GM12873 (cell line): ENCODE results near the gene CHDH.

ENCODE experiments used
- TF ChIP-seq, protein P1 (sequence below): IDR thresholded peaks from 2 replicates; pipeline ENCODE4 v1.5.1; 2012; ENCODE audit warnings: low read depth, mild to moderate bottlenecking, moderate library complexity, low read length, control low read depth; ENCODE audit not compliant: insufficient read depth; ENCODE audit errors: missing control alignments

The CHDH gene

DNA sequence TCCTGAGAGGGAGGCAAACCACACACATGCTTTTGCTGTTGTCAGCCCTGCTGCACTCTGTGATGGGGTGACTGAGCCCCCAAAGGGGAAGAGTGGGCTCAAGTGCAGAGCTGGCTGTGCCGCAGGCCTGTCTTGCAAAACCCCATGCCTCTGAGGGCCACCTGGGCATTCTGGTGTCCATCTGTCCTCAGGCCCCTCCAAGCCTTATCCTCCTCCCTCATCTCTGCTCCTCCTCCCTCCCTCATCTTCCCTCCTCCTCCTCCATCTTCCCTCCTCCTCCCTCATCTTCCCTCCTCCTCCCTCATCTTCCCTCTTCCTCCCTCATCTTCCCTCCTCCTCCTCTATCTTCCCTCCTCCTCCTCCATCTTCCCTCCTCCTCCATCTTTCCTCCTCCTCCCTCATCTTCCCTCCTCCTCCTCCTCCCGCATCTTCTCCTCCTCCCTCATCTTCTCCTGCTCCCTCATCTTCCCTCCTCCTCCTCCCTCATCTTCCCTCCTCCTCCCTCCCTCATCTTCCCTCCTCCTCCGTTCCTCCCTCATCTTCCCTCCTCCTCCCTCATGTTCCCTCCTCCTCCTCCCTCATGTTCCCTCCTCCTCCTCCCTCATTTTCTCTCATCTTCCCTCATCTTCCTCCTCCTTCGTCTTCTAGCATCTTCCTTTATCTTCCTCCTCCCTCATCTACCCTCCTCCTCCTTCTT, 40.6 kb downstream of the CHDH start:
- TF ChIP-seq, protein P1, sequence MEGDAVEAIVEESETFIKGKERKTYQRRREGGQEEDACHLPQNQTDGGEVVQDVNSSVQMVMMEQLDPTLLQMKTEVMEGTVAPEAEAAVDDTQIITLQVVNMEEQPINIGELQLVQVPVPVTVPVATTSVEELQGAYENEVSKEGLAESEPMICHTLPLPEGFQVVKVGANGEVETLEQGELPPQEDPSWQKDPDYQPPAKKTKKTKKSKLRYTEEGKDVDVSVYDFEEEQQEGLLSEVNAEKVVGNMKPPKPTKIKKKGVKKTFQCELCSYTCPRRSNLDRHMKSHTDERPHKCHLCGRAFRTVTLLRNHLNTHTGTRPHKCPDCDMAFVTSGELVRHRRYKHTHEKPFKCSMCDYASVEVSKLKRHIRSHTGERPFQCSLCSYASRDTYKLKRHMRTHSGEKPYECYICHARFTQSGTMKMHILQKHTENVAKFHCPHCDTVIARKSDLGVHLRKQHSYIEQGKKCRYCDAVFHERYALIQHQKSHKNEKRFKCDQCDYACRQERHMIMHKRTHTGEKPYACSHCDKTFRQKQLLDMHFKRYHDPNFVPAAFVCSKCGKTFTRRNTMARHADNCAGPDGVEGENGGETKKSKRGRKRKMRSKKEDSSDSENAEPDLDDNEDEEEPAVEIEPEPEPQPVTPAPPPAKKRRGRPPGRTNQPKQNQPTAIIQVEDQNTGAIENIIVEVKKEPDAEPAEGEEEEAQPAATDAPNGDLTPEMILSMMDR, result no peak

DNA sequence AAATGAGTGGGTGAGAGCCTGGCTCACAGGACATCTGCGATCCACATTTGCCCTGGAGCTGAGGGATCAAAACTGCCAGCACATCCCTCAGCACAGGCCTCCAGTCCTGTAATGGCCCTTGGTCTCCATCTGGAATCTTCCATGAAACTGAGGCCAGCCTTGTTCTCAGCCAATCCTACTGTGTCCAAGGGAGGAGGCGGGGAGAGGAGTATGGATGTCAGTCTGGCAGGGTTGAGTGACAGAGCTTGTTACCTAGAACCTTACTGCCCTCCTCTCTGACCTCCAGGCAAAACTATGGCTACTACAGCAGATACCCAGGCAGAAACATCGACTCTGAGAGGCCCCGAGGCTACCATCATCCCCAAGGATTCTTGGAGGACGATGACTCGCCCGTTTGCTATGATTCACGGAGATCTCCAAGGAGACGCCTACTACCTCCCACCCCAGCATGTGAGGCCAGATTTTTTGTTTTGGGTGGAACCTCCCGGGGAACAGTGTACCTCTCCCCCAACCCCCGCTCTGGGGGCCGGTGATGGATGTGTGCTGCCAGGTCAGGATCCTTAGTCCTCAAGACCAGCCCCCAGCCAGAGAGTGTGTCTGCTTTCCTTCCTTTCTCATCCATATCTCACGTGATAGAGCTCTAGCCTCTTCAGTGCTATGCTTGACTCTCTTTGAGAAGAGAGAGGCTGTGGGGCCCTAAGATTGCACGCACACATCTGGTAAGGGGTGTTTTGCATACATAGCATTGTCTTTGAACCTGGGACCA, 41.3 kb downstream of the CHDH start:
- TF ChIP-seq, protein P1, result no peak

DNA sequence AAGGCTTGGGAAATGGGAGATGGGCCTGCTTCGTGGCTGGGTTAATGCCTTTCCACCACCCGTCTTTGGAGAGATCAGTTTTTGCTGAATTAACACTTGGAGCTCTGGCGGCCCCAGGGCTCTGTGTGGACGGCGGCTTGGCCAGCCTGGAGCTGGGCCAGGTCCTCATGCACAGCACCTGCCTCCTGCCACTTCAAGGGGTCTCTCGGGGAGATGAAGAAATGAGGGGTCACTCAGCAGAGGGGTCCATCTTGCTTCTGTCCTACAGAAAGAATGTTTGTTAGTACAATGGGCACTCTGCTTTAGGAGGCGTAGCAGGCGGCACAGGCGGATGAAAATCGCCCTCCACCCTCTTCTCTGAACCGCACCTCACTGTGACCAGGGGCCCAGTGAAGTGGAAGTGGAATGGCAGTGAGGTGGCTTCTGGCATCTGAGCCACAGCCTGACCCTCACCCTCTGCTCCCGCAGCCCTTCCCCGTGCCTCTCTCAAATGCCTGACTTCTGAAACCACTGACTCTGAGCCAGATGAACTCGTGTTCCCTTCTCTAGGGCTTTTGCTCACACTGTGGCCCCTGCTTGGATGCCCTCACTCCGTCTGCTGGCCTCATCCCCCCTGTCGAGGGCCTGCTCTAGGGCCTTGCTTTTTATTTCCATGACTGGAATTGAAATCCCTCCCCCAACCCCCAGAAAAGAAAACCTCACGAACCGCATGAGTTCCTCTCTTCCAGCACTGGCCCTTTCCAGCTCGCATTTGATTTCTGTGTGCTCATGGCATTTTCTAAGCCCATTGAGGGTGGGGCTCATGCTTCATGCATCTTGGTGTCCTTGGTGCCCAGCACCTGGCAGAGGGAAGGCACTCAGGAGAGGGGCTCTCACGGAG, 42.2 kb downstream of the CHDH start:
- TF ChIP-seq, protein P1, result no peak

DNA sequence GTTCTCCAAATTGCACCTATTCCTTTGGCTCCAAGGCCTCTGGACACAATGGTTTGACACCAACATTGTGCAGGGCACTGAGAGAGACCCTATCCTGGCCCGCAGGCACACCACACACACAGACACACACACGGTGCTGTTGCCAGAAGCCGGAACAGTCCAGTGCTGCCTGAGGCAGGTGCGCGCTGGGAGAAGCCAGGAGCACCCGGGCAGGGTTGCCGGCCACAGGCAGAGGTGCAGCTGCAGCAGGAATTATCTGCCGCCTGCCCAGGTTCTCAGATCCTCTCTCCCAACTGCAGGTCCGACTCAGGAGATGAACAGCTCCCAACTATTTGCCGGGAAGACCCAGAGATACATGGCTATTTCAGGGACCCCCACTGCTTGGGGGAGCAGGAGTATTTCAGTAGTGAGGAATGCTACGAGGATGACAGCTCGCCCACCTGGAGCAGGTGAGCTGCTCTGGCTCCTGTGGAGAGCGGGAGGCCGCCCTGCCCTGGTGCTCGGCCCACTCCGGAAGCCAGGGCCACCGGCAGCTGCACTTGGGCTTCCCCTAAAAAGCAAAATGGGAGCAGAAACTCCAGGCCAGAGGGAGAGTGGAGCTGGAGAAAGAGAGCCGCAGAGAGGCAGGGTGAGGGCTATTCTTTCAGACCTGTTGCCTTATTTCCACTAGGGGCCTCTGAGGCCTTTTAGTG, 42.9 kb downstream of the CHDH start:
- TF ChIP-seq, protein P1, result no peak

DNA sequence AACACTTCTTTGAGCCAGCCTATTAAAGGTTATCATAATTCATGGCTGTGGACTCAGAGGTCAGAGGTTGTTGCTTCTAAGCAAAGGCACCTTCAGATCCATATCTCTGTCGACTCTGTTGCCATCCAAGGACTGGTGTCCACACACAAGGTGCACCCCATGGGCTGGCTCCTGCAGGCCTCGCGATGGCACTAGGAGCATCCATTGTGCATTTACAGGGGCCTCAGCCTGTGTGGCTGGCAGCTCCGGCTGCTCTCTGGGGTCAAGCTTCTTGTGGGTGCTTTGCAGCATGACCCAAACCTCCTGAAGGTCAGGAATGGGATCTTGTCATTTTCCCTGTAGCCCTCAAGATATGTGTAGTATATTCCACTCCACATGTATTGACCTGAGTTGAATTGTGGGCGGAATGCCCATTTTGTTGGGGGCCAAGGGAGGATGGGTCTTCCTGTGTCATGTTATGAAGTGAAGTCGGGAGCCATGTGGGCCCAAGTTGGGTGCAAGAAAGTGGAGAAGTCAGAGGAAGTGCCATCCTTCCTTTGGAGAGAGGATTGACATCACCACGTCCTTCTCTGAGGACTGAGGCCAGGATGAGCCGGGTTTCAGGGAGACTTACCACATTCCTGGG, 43.9 kb downstream of the CHDH start:
- TF ChIP-seq, protein P1, result no peak

DNA sequence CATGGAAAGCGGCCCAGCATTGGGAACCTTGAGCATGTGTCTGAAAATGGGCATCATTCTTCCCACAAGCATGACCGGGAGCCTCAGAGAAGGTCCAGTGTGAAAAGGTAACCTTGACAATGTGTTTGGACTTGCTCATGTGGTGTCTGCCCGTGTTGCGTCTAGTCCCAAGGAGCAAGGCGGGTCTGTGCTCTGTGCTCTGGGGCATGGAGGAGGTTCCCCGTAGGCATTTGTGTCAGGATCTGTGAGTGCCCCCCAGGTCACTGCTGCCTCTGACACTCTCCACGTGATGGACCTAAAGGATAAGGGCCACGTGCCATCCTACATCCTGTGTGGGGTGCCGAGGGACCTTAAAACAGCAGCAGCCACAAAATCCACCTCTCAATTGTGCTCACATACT, 44.9 kb downstream of the CHDH start:
- TF ChIP-seq, protein P1, result no peak
